GM18861 (cell line): Measurements from ENCODE around the gene ZP3.
"Not testable (repeated sequence)": the region's sequence is repeated elsewhere in the genome, so short reads cannot be mapped to it uniquely, and the experiment has no call there.

ENCODE experiments used
- ATAC-seq: cut with Tn5 transposase; IDR thresholded peaks from one replicate; pipeline ENCODE4 v1.9.1; 2021; ENCODE audit not compliant: unreplicated experiment

ZP3 gene

GRCh38 chr7:76480403-76481253 is 55.9 kb downstream of the ZP3 start:
- not testable (repeated sequence) for ATAC-seq

GRCh38 chr7:76482660-76483059 is 57.9 kb downstream of the ZP3 start:
- not testable (repeated sequence) for ATAC-seq

GRCh38 chr7:76483081-76483480 is 58.3 kb downstream of the ZP3 start:
- not testable (repeated sequence) for ATAC-seq

GRCh38 chr7:76484456-76484855 is 59.7 kb downstream of the ZP3 start:
- ATAC-seq: not testable (repeated sequence)

GRCh38 chr7:76485822-76486610 is 61.3 kb downstream of the ZP3 start:
- peak; percentile 13 for ATAC-seq

GRCh38 chr7:76486618-76487017 is 61.9 kb downstream of the ZP3 start:
- peak; percentile 99 for ATAC-seq

GRCh38 chr7:76487969-76488368 is 63.2 kb downstream of the ZP3 start:
- not testable (repeated sequence) for ATAC-seq
